Vagina (tissue), 2 donors: ENCODE measurements around the gene MAD1L1. TPM values are rescaled to one million over a fixed set of nuclear protein-coding genes. Genes with fewer than 3 reads are reported as not detected.

Experiments used
- DNase-seq, 2 donors: peaks; one replicate each; pipeline ENCODE4 v3.0.0-alpha.2; 2017; ENCODE audit errors: extremely low spot score in 2 of 2
- H3K27ac ChIP-seq: fragments of 200-600 bp; sonication (generic); one replicate; pipeline ENCODE4 v1.5.1; 2019
- H3K27me3 ChIP-seq: fragments of 200-600 bp; sonication (generic); one replicate; pipeline ENCODE4 v1.5.1; 2019
- H3K36me3 ChIP-seq, 2 donors: fragments of 200-600 bp; sonication (generic); one replicate each; pipeline ENCODE4 v1.5.1; 2017 to 2019
- H3K4me1 ChIP-seq: fragments of 200-600 bp; sonication (generic); one replicate; pipeline ENCODE4 v1.5.1; 2019
- H3K4me3 ChIP-seq, 2 donors: fragments of 200-600 bp; sonication (generic); 1 replicate in 1 of 2; 2 replicates in 1 of 2; pipeline ENCODE4 v1.5.1; 2016 to 2019
- H3K9me3 ChIP-seq: fragments of 200-600 bp; sonication (generic); one replicate; pipeline ENCODE4 v1.5.1; 2019
- CTCF ChIP-seq, 3 experiments: fragments of 450-650 bp in 2 of 3; fragments of 200-600 bp in 1 of 3; sonication (generic) in 1 of 3; IDR thresholded peaks; one replicate each; pipeline ENCODE4 v1.5.1; 2017 to 2019; ENCODE audit warnings: antibody characterized with exemption in 3 of 3, mild to moderate bottlenecking in 2 of 3, moderate library complexity in 2 of 3
- POLR2A ChIP-seq, 2 donors: fragments of 450-650 bp; IDR thresholded peaks; one replicate each; pipeline ENCODE4 v1.6.1; 2017; ENCODE audit warnings: antibody characterized with exemption in 2 of 2, mild to moderate bottlenecking in 2 of 2, moderate library complexity in 2 of 2
- POLR2AphosphoS5 ChIP-seq, 2 donors: sonication (generic); formaldehyde crosslinking; IDR thresholded peaks; one replicate each; pipeline ENCODE4 v1.9.0; 2017; ENCODE audit warnings: antibody characterized with exemption in 2 of 2, mild to moderate bottlenecking in 2 of 2, low read depth in 1 of 2; ENCODE audit not compliant: insufficient read depth in 1 of 2
- intact Hi-C: fragments of 100-400 bp; cut with DNase I; formaldehyde crosslinking; loops from one replicate; pipeline ENCODE4 v1.15.1; 2023
- total RNA-seq: library from RNA; depleted of rRNA; stranded (reverse); fragments of >200 nt; gene quantifications from one replicate; pipeline ENCODE4 v1.2.3, GENCODE V29; 2016

MAD1L1 gene
- total RNA-seq, 1 donor from 2014 or later = 62.4 TPM

- H3K27me3 ChIP-seq = no peaks in the 10 kb centered on the region
- no peak for DNase-seq
- peaks cover 0 to 22% of the 10 kb centered on the region in 2 donors for H3K36me3 ChIP-seq
- no peak for TF ChIP-seq POLR2A (IDR thresholded peaks at IDR 0.05)
- TF ChIP-seq POLR2AphosphoS5 (IDR thresholded peaks at IDR 0.05; ENCODE audit: insufficient read depth in 1 of 2, low read depth in 1 of 2) = no peak
- no peak for TF ChIP-seq CTCF (IDR thresholded peaks at IDR 0.05)
- intact Hi-C loops = no loop called here
- H3K4me3 ChIP-seq = no peak overlapping the region
- H3K9me3 ChIP-seq = no peaks in the 10 kb centered on the region
- no peak overlapping the region for H3K27ac ChIP-seq
- no peaks in the 10 kb centered on the region for H3K4me1 ChIP-seq
Observed at GRCh38 chr7:2256306-2257045, 23.7 kb upstream of the MAD1L1 start.

- Histone ChIP-seq H3K27me3 (no peaks in the 10 kb centered on the region), H3K4me1 (no peaks in the 10 kb centered on the region), H3K9me3 (no peaks in the 10 kb centered on the region), H3K36me3 (peaks cover 0 to 22% of the 10 kb centered on the region in 2 donors), H3K4me3 (no peak overlapping the region), H3K27ac (no peak overlapping the region)
- intact Hi-C loops = no loop called here
- TF ChIP-seq CTCF (IDR thresholded peaks at IDR 0.05) (no peak), POLR2AphosphoS5 (IDR thresholded peaks at IDR 0.05; ENCODE audit: insufficient read depth in 1 of 2, low read depth in 1 of 2) (no peak), POLR2A (IDR thresholded peaks at IDR 0.05) (no peak)
- DNase-seq = no peak
Observed at GRCh38 chr7:2255145-2256139, 22.7 kb upstream of the MAD1L1 start.

- Histone ChIP-seq H3K9me3 (no peaks in the 10 kb centered on the region), H3K27me3 (no peaks in the 10 kb centered on the region), H3K4me3 (no peak overlapping the region), H3K27ac (no peak overlapping the region), H3K36me3 (peaks cover 0 to 22% of the 10 kb centered on the region in 2 donors), H3K4me1 (no peaks in the 10 kb centered on the region)
- intact Hi-C loops = no loop called here
- DNase-seq = no peak
- TF ChIP-seq CTCF (IDR thresholded peaks at IDR 0.05) = no peak
- TF ChIP-seq POLR2A (IDR thresholded peaks at IDR 0.05) = no peak
- TF ChIP-seq POLR2AphosphoS5 (IDR thresholded peaks at IDR 0.05; ENCODE audit: insufficient read depth in 1 of 2, low read depth in 1 of 2) = no peak
Observed at GRCh38 chr7:2254429-2255144, 21.8 kb upstream of the MAD1L1 start.

GRCh38 chr7:2253525-2254244, 20.9 kb upstream of the MAD1L1 start:
- peaks cover 0 to 22% of the 10 kb centered on the region in 2 donors for H3K36me3 ChIP-seq
- H3K27ac ChIP-seq = no peak overlapping the region
- H3K4me3 ChIP-seq = no peak overlapping the region
- no peaks in the 10 kb centered on the region for H3K27me3 ChIP-seq
- DNase-seq = no peak
- TF ChIP-seq CTCF (IDR thresholded peaks at IDR 0.05) = no peak
- TF ChIP-seq POLR2A (IDR thresholded peaks at IDR 0.05) = no peak
- no peak for TF ChIP-seq POLR2AphosphoS5 (IDR thresholded peaks at IDR 0.05; ENCODE audit: insufficient read depth in 1 of 2, low read depth in 1 of 2)
- peaks cover 9% of the 10 kb centered on the region for H3K4me1 ChIP-seq
- no peaks in the 10 kb centered on the region for H3K9me3 ChIP-seq
- intact Hi-C loops = no loop called here
